Breast epithelium (tissue), 4 donors: Measurements from ENCODE around the gene PLEKHA5. TPM values are rescaled to one million over a fixed set of nuclear protein-coding genes. Genes with fewer than 3 reads are reported as not detected.
"Not testable (repeated sequence)": the region's sequence is repeated elsewhere in the genome, so short reads cannot be mapped to it uniquely, and the experiment has no call there.

Experiments used
- DNase-seq, 2 donors: peaks; one replicate each; pipeline ENCODE4 v3.0.0-alpha.2; 2019; ENCODE audit warnings: low spot score in 2 of 2
- H3K27ac ChIP-seq, 2 donors: fragments of 200-600 bp; sonication (generic) in 1 of 2; one replicate each; pipeline ENCODE4 v1.5.1; 2016 to 2019; ENCODE audit warnings: mild to moderate bottlenecking in 1 of 2
- H3K27me3 ChIP-seq, 2 donors: fragments of 200-600 bp; sonication (generic) in 1 of 2; one replicate each; pipeline versions ENCODE4 v1.5.1 to v1.6.0; 2017 to 2019; ENCODE audit warnings: control low read depth in 1 of 2, mild to moderate bottlenecking in 1 of 2
- H3K36me3 ChIP-seq: fragments of 200-600 bp; one replicate; pipeline ENCODE4 v1.5.1; 2019
- H3K4me1 ChIP-seq, 2 donors: fragments of 200-600 bp; sonication (generic); one replicate each; pipeline ENCODE4 v1.5.1; 2016 to 2019; ENCODE audit warnings: control low read depth in 1 of 2
- H3K4me3 ChIP-seq, 3 donors: fragments of 200-600 bp; sonication (generic); 1 replicate in 2 of 3; 2 replicates in 1 of 3; pipeline ENCODE4 v1.5.1; 2016 to 2019; ENCODE audit warnings: mild to moderate bottlenecking in 3 of 3, moderate library complexity in 2 of 3
- H3K9me3 ChIP-seq, 2 donors: fragments of 200-600 bp; sonication (generic) in 1 of 2; one replicate each; pipeline ENCODE4 v1.5.1; 2016 to 2019; ENCODE audit warnings: control low read depth in 1 of 2
- POLR2A ChIP-seq: fragments of 450-650 bp; IDR thresholded peaks from one replicate; pipeline ENCODE4 v1.6.1; 2016; ENCODE audit warnings: antibody characterized with exemption, mild to moderate bottlenecking, moderate library complexity
- POLR2AphosphoS5 ChIP-seq, 3 donors: sonication (generic); formaldehyde crosslinking; IDR thresholded peaks; one replicate each; pipeline ENCODE4 v1.6.1; 2017; ENCODE audit warnings: antibody characterized with exemption in 3 of 3
- intact Hi-C: fragments of 100-400 bp; cut with DNase I; formaldehyde crosslinking; loops from one replicate; pipeline ENCODE4 v1.15.1; 2023; ENCODE audit warnings: low total_unique reads
- total RNA-seq, 3 donors: library from RNA; depleted of rRNA; stranded (reverse); fragments of >200 nt; gene quantifications; one replicate each; pipeline ENCODE4 v1.1.0, GENCODE V29; 2016
- TF ChIP-seq, protein P1 (sequence below), 3 donors: fragments of 450-650 bp; IDR thresholded peaks; one replicate each; pipeline ENCODE4 v1.5.1; 2016 to 2017; ENCODE audit warnings: antibody characterized with exemption in 3 of 3, mild to moderate bottlenecking in 3 of 3, moderate library complexity in 3 of 3

The PLEKHA5 gene
- total RNA-seq, 3 donors from 2014 or later = 21.1 to 55.5 (median 49.8) TPM

- no peak overlapping the region for H3K4me3 ChIP-seq
- H3K9me3 ChIP-seq = peaks cover 9 to 10% of the 10 kb centered on the region in 2 donors
- DNase-seq = no peak
- no peaks in the 10 kb centered on the region for H3K27me3 ChIP-seq
- no peaks in the 10 kb centered on the region for H3K4me1 ChIP-seq
- TF ChIP-seq, protein P1, sequence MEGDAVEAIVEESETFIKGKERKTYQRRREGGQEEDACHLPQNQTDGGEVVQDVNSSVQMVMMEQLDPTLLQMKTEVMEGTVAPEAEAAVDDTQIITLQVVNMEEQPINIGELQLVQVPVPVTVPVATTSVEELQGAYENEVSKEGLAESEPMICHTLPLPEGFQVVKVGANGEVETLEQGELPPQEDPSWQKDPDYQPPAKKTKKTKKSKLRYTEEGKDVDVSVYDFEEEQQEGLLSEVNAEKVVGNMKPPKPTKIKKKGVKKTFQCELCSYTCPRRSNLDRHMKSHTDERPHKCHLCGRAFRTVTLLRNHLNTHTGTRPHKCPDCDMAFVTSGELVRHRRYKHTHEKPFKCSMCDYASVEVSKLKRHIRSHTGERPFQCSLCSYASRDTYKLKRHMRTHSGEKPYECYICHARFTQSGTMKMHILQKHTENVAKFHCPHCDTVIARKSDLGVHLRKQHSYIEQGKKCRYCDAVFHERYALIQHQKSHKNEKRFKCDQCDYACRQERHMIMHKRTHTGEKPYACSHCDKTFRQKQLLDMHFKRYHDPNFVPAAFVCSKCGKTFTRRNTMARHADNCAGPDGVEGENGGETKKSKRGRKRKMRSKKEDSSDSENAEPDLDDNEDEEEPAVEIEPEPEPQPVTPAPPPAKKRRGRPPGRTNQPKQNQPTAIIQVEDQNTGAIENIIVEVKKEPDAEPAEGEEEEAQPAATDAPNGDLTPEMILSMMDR (IDR thresholded peaks at IDR 0.05) = no peak
- no peak for TF ChIP-seq POLR2A
- no peaks in the 10 kb centered on the region for H3K36me3 ChIP-seq
- intact Hi-C loops = no loop called here
- no peak overlapping the region for H3K27ac ChIP-seq
Measured at GRCh38 chr12:19227190-19227879, 97.8 kb downstream of the PLEKHA5 start.

- H3K27me3 ChIP-seq = no peaks in the 10 kb centered on the region
- intact Hi-C loops = no loop called here
- H3K4me1 ChIP-seq = no peaks in the 10 kb centered on the region
Measured at GRCh38 chr12:19227880-19228210, 98.3 kb downstream of the PLEKHA5 start.

DNA sequence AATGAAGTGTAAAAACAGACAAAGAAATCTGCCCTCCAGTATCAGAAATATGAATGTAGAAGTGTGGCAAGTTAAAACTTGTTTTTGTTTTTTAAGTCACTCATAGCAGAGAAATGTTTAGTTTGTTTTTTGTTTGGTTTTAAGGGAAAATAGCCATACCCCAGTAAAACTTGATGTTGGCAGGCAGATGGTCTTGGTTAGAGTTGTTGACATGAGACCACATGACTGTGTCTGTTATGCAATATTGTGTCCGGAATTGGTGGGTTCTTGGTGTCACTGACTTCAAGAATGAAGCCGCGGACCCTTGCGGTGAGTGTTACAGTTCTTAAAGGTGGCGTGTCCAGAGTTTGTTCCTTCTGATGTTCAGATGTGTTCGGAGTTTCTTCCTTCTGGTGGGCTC is 99.5 kb downstream of the PLEKHA5 start:
- H3K4me1 ChIP-seq, DNase-seq, H3K9me3 ChIP-seq, H3K4me3 ChIP-seq, H3K36me3 ChIP-seq, H3K27me3 ChIP-seq, intact Hi-C loops, H3K27ac ChIP-seq: not testable (repeated sequence)

More at GRCh38 chr12:19227880-19228210, 98.3 kb downstream of the PLEKHA5 start:
- H3K36me3 ChIP-seq = no peaks in the 10 kb centered on the region
- DNase-seq = no peak
- peaks cover 9 to 10% of the 10 kb centered on the region in 2 donors for H3K9me3 ChIP-seq
- TF ChIP-seq, protein P1 (IDR thresholded peaks at IDR 0.05) = no peak
- TF ChIP-seq POLR2AphosphoS5 (IDR thresholded peaks at IDR 0.05) = no peak
- H3K27ac ChIP-seq = no peak overlapping the region
- H3K4me3 ChIP-seq = no peak overlapping the region

- H3K27me3 ChIP-seq = no peaks in the 10 kb centered on the region
- TF ChIP-seq POLR2AphosphoS5 (IDR thresholded peaks at IDR 0.05) = no peak
- TF ChIP-seq POLR2A = no peak
- no peak for DNase-seq
- H3K4me3 ChIP-seq = no peak overlapping the region
- H3K4me1 ChIP-seq = no peaks in the 10 kb centered on the region
- intact Hi-C loops = no loop called here
- no peak overlapping the region for H3K27ac ChIP-seq
- peaks cover 9 to 10% of the 10 kb centered on the region in 2 donors for H3K9me3 ChIP-seq
- H3K36me3 ChIP-seq = no peaks in the 10 kb centered on the region
Measured at GRCh38 chr12:19230299-19230866, 100.8 kb downstream of the PLEKHA5 start.

DNA sequence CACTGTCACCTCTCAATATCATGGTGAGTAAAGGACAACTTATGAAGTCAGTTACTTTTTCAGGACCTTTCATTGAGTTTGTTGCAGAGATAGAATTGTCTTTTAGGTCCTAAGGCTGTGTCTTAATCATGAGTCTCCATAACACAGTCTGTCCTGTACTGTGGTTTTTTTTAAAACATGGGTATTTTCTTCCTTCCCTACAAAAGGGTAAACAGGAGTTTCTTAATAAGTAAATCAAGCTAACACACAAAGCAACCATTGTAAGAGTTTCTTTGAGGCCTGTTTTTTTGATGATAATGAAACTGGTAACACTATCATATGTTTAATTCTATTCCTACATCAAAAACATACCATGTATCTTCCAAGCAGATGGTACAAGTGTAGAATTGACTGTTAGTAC is 101.4 kb downstream of the PLEKHA5 start:
- H3K27me3 ChIP-seq = no peaks in the 10 kb centered on the region
- no peak overlapping the region for H3K27ac ChIP-seq
- H3K9me3 ChIP-seq = peaks cover 9 to 10% of the 10 kb centered on the region in 2 donors
- H3K4me3 ChIP-seq = no peak overlapping the region
- DNase-seq = no peak
- no peaks in the 10 kb centered on the region for H3K4me1 ChIP-seq
- no peaks in the 10 kb centered on the region for H3K36me3 ChIP-seq
- TF ChIP-seq POLR2AphosphoS5 (IDR thresholded peaks at IDR 0.05) (no peak), POLR2A (no peak)
- TF ChIP-seq, protein P1 (IDR thresholded peaks at IDR 0.05) = no peak
- intact Hi-C loops = no loop called here

GRCh38 chr12:19234171-19234704 is 104.7 kb downstream of the PLEKHA5 start:
- Histone ChIP-seq H3K27ac (peak overlapping the region; percentile 61 to 62), H3K27me3 (no peaks in the 10 kb centered on the region), H3K36me3 (no peaks in the 10 kb centered on the region), H3K4me3 (no peak overlapping the region), H3K9me3 (peaks cover 9 to 10% of the 10 kb centered on the region in 2 donors), H3K4me1 (no peaks in the 10 kb centered on the region)
- no peak for DNase-seq
- intact Hi-C loops = no loop called here
- TF ChIP-seq POLR2A = no peak
- TF ChIP-seq, protein P1 (IDR thresholded peaks at IDR 0.05) = no peak
- no peak for TF ChIP-seq POLR2AphosphoS5 (IDR thresholded peaks at IDR 0.05)
